Thyroid gland (tissue), 4 donors: ENCODE measurements around the gene EFNA5.

Experiments
- POLR2A ChIP-seq, 2 donors: fragments of 450-650 bp; IDR thresholded peaks; one replicate each; pipeline ENCODE4 v1.6.1; 2017; ENCODE audit warnings: antibody characterized with exemption in 2 of 2, mild to moderate bottlenecking in 2 of 2, moderate library complexity in 1 of 2
- TF ChIP-seq, protein P1 (sequence below), 6 experiments: fragments of 200-600 bp in 3 of 6; fragments of 450-650 bp in 3 of 6; sonication (generic) in 3 of 6; IDR thresholded peaks; one replicate each; pipeline ENCODE4 v1.5.1; 2016 to 2019; ENCODE audit warnings: antibody characterized with exemption in 6 of 6, mild to moderate bottlenecking in 2 of 6, inconsistent platforms in 1 of 6, moderate library complexity in 1 of 6

DNA sequence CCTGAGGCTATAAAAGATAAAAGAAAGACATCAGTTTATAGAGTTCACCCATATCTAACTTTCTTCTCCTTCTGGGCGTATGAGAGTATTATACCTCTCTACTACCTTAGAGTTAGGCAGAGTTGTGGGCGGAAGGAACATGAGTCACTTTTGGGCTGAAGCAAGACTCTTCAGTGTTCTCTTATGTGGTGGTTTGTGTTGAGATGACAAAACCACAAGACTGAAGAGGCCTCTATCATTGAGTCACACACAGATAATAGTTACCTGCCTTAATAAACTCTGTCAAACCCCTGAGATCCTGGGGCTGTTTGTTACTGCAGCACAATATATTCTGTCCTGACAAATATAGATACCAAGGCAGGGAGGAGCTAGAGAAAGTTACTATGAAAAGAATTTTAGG, 184.2 kb downstream of the EFNA5 start:
- TF ChIP-seq, protein P1, sequence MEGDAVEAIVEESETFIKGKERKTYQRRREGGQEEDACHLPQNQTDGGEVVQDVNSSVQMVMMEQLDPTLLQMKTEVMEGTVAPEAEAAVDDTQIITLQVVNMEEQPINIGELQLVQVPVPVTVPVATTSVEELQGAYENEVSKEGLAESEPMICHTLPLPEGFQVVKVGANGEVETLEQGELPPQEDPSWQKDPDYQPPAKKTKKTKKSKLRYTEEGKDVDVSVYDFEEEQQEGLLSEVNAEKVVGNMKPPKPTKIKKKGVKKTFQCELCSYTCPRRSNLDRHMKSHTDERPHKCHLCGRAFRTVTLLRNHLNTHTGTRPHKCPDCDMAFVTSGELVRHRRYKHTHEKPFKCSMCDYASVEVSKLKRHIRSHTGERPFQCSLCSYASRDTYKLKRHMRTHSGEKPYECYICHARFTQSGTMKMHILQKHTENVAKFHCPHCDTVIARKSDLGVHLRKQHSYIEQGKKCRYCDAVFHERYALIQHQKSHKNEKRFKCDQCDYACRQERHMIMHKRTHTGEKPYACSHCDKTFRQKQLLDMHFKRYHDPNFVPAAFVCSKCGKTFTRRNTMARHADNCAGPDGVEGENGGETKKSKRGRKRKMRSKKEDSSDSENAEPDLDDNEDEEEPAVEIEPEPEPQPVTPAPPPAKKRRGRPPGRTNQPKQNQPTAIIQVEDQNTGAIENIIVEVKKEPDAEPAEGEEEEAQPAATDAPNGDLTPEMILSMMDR (IDR thresholded peaks at IDR 0.05) = no peak
- no peak for TF ChIP-seq POLR2A (IDR thresholded peaks at IDR 0.05)
